ENCODE measurements around the gene HIVEP3.

The HIVEP3 gene

GRCh38 chr1:41465741-41466140 is 453.0 kb downstream of the HIVEP3 start:
- TF ChIP-seq CTCF (IDR thresholded peaks at IDR 0.05) = no peak
- Histone ChIP-seq H3K4me3 (no peak overlapping the region), H3K27me3 (peaks cover 0 to 3% of the 10 kb centered on the region in 2 donors), H3K36me3 (no peaks in the 10 kb centered on the region), H3K4me1 (peaks cover 0 to 3% (median 0%) of the 10 kb centered on the region in 4 donors), H3K27ac (no peak overlapping the region), H3K9me3 (no peaks in the 10 kb centered on the region)
- intact Hi-C loops (cut with DNase I; ENCODE audit: low total_unique reads) = no loop called here
- no peak for DNase-seq

- intact Hi-C loops (cut with DNase I; ENCODE audit: low total_unique reads) = no loop called here
- no peak overlapping the region for H3K4me3 ChIP-seq
- H3K27ac ChIP-seq = no peak overlapping the region
- no peak for TF ChIP-seq CTCF (IDR thresholded peaks at IDR 0.05)
- H3K36me3 ChIP-seq = no peaks in the 10 kb centered on the region
- H3K9me3 ChIP-seq = no peaks in the 10 kb centered on the region
- H3K4me1 ChIP-seq = peaks cover 0 to 3% (median 0%) of the 10 kb centered on the region in 4 donors
- no peak for DNase-seq
- peaks cover 0 to 3% of the 10 kb centered on the region in 2 donors for H3K27me3 ChIP-seq
Measured at GRCh38 chr1:41464885-41465284, 453.8 kb downstream of the HIVEP3 start.

- DNase-seq = no peak
- TF ChIP-seq CTCF (IDR thresholded peaks at IDR 0.05) = no peak
- H3K36me3 ChIP-seq = no peaks in the 10 kb centered on the region
- no peak overlapping the region for H3K27ac ChIP-seq
- peaks cover 0 to 3% (median 0%) of the 10 kb centered on the region in 4 donors for H3K4me1 ChIP-seq
- H3K4me3 ChIP-seq = no peak overlapping the region
- peaks cover 0 to 3% of the 10 kb centered on the region in 2 donors for H3K27me3 ChIP-seq
- no peaks in the 10 kb centered on the region for H3K9me3 ChIP-seq
- intact Hi-C loops (cut with DNase I; ENCODE audit: low total_unique reads) = no loop called here
Measured at GRCh38 chr1:41463516-41463915, 455.2 kb downstream of the HIVEP3 start.

- no peak for TF ChIP-seq CTCF (IDR thresholded peaks at IDR 0.05)
- Histone ChIP-seq H3K9me3 (no peaks in the 10 kb centered on the region), H3K4me3 (no peak overlapping the region), H3K4me1 (peaks cover 0 to 6% (median 0%) of the 10 kb centered on the region in 4 donors), H3K27me3 (peaks cover 0 to 3% of the 10 kb centered on the region in 2 donors), H3K36me3 (no peaks in the 10 kb centered on the region), H3K27ac (no peak overlapping the region)
- intact Hi-C loops (cut with DNase I; ENCODE audit: low total_unique reads) = no loop called here
- DNase-seq = no peak
Measured at GRCh38 chr1:41462680-41463004, 456.1 kb downstream of the HIVEP3 start.

- intact Hi-C loops (cut with DNase I; ENCODE audit: low total_unique reads) = no loop called here
- H3K4me1 ChIP-seq = peaks cover 0 to 12% (median 2%) of the 10 kb centered on the region in 4 donors
- no peak overlapping the region for H3K4me3 ChIP-seq
- H3K36me3 ChIP-seq = no peaks in the 10 kb centered on the region
- peaks cover 0 to 3% of the 10 kb centered on the region in 2 donors for H3K27me3 ChIP-seq
- no peaks in the 10 kb centered on the region for H3K9me3 ChIP-seq
- DNase-seq = no peak
- no peak overlapping the region for H3K27ac ChIP-seq
- no peak for TF ChIP-seq CTCF (IDR thresholded peaks at IDR 0.05)
Measured at GRCh38 chr1:41461790-41462679, 456.7 kb downstream of the HIVEP3 start.

Data from tibial artery (tissue), 4 donors.